ENCODE results near the gene PSMA5.

Gene PSMA5

DNA sequence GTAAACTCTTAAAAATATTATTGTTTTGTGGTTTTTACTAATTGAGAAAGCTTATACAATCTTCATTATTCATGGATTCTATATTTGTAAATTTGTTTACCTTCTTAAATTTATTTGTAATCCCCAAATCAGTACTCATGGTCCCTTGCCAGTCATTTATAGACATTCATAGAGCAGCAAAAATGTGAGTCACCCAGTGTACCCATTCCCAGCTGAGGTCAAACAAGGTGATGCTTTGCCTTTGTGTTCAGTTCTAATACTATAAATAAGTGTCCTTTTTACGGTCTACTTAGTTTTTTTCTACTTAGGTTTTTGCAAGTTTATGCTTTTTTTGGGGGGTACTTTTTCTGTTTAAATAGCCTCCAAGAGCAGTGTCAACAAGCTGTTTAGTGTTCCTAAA, 64.6 kb downstream of the PSMA5 start:
- no peak for DNase-seq

- DNase-seq, result no peak
These were observed 65.2 kb downstream of the PSMA5 start for GRCh38 chr1:109361069-109361468.

- DNase-seq, result peak; percentile 7
These were observed 68.6 kb downstream of the PSMA5 start for GRCh38 chr1:109357616-109358015.

DNA sequence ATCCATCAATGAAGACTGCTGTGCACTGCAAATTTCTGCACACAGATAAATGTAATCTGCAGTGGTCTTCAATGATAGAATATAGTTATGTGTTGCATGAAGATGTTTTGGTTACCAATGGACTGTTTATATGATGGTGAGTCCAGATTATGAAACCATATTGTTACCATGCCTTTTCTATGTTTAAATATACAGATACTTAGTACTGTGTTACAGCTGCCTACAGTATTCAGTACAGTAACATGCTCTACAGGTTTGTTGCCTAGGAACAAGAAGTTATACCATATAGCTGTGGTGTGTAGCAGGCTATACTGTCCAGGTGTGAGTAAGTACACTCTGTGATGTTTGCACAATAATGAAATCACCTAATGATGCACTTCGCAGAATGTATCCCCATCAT, 69.3 kb downstream of the PSMA5 start:
- peak; percentile 36 for DNase-seq

DNA sequence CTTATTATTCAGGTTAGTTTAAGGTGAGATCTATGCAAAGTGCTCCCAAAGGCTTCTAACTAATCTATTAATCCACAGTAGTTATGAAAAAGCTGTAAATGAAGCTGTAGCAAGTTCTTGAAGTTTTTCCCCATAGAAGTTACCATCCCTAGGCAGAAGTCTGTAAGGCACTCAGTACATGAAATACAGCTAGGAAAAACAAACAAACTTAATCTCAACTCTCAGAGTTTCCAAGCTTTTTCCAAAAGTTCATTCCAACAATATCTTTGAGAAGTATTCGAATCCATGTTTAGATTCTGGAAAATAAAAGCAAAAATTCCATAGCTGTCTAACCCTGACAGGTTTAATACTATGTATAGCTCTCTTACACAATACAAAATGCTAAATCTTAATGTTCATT, 69.7 kb downstream of the PSMA5 start:
- DNase-seq, result no peak

- no peak for DNase-seq
These were observed 71.3 kb downstream of the PSMA5 start for GRCh38 chr1:109354929-109355328.

DNA sequence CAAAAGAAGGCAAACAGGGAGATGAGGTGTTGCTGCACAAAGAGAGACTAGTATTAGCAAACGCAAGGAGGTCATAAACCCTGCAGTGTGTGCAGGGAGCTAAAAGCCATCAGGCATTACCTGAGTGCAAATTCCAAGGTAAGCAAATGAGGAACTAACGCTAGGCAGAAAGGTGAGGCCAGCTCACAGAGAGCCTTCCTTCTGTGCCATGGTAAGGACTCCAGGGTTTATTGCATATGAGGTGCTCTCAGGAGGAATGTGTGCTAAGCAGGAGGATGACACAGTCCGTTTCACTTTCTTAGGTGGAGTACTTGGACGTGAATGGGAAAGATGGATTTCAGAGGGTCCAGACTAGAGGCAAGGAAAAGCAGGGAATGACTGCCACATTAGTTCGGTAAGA, 74.8 kb downstream of the PSMA5 start:
- DNase-seq, result no peak

DNA sequence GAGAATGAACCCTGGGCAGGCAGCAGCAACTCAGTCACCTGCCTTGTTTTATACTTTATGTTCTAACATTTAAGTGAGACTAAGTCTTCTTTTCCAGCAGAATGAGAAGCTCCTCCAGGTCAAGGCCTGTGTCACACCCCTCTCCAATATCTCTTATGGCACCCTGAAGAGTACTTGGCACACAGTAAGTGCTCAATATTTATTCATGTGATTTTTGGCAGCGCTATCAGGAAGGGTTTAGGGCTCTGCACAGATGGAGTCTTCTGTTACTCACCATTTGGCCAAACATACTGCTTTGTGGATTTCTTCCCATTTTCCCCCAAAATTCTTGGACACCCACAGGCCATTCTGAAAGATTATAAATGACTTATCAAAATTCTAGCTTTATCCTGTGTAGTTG, 75.6 kb downstream of the PSMA5 start:
- DNase-seq, result no peak

- DNase-seq, result no peak
These were observed 76.1 kb downstream of the PSMA5 start for GRCh38 chr1:109350182-109350581.

Data from NCI-H748 treated with DMSO at 0.1 percent for 48 hours (cell line).